Tibial nerve (tissue), 4 donors: ENCODE measurements around the gene PGC. TPM values are rescaled to one million over a fixed set of nuclear protein-coding genes. Genes with fewer than 3 reads are reported as not detected.

ENCODE experiments used
- DNase-seq, 2 donors: peaks; one replicate each; pipeline ENCODE4 v3.0.0-alpha.2; 2019; ENCODE audit warnings: low spot score in 2 of 2
- H3K27ac ChIP-seq, 4 donors: fragments of 200-600 bp; sonication (generic) in 3 of 4; one replicate each; pipeline ENCODE4 v1.5.1; 2017 to 2019; ENCODE audit warnings: mild to moderate bottlenecking in 1 of 4
- H3K27me3 ChIP-seq, 2 donors: fragments of 200-600 bp; sonication (generic) in 1 of 2; one replicate each; pipeline versions ENCODE4 v1.5.1 to v1.6.0; 2017 to 2019
- H3K36me3 ChIP-seq, 3 donors: fragments of 200-600 bp; sonication (generic); one replicate each; pipeline ENCODE4 v1.5.1; 2018 to 2019
- H3K4me1 ChIP-seq, 4 donors: fragments of 200-600 bp; sonication (generic) in 3 of 4; one replicate each; pipeline ENCODE4 v1.5.1; 2017 to 2019
- H3K4me3 ChIP-seq, 4 donors: fragments of 200-600 bp; sonication (generic) in 3 of 4; one replicate each; pipeline ENCODE4 v1.5.1; 2017 to 2019; ENCODE audit warnings: mild to moderate bottlenecking in 1 of 4, moderate library complexity in 1 of 4
- H3K9me3 ChIP-seq, 4 donors: fragments of 200-600 bp; sonication (generic) in 3 of 4; one replicate each; pipeline ENCODE4 v1.5.1; 2017 to 2019
- CTCF ChIP-seq, 5 experiments: fragments of 200-600 bp in 3 of 5; fragments of 450-650 bp in 2 of 5; sonication (generic) in 3 of 5; IDR thresholded peaks; one replicate each; pipeline ENCODE4 v1.5.1; 2016 to 2019; ENCODE audit warnings: antibody characterized with exemption in 5 of 5, mild to moderate bottlenecking in 3 of 5, moderate library complexity in 2 of 5
- EP300 ChIP-seq, 2 donors: sonication (generic); formaldehyde crosslinking; IDR thresholded peaks; one replicate each; pipeline ENCODE4 v1.6.1; 2017; ENCODE audit warnings: antibody characterized with exemption in 2 of 2, mild to moderate bottlenecking in 1 of 2
- POLR2A ChIP-seq, 2 donors: fragments of 450-650 bp; IDR thresholded peaks; one replicate each; pipeline ENCODE4 v1.6.1; 2017; ENCODE audit warnings: antibody characterized with exemption in 2 of 2, mild to moderate bottlenecking in 2 of 2, moderate library complexity in 2 of 2
- WGBS, 2 donors: methylation state at CpG; one replicate each; pipeline ENCODE4 v1.1.5; 2018; 5-methylcytosine and 5-hydroxymethylcytosine counted together
- total RNA-seq, 4 donors: library from RNA; depleted of rRNA; stranded (reverse); fragments of >200 nt; gene quantifications; one replicate each; pipeline ENCODE4 v1.1.0, GENCODE V29; 2016

PGC gene
- total RNA-seq, 4 donors from 2014 or later = not detected

GRCh38 chr6:41712651-41713103 lies 34.5 kb downstream of the PGC start:
- 29 to 62% methylated on average over 7 to 8 of the region's 10 CpGs for WGBS, 2 donors

GRCh38 chr6:41711323-41712038 lies 35.7 kb downstream of the PGC start:
- Histone ChIP-seq H3K27ac (peak overlapping the region; percentile 68 to 95 (median 80)), H3K27me3 (no peaks in the 10 kb centered on the region), H3K9me3 (no peaks in the 10 kb centered on the region), H3K4me3 (no peak overlapping the region), H3K36me3 (no peaks in the 10 kb centered on the region), H3K4me1 (peaks cover 0 to 81% (median 63%) of the 10 kb centered on the region in 4 donors)
- TF ChIP-seq POLR2A (IDR thresholded peaks at IDR 0.05) (no peak), CTCF (IDR thresholded peaks at IDR 0.05) (no peak), EP300 (IDR thresholded peaks at IDR 0.05) (no peak)
- DNase-seq = no peak
- WGBS, 2 donors = 79 to 83% methylated on average over 8 to 9 of the region's 9 CpGs

More at GRCh38 chr6:41712651-41713103, 34.5 kb downstream of the PGC start:
- TF ChIP-seq CTCF (IDR thresholded peaks at IDR 0.05) = peak in 1 of 5 experiments; percentile 38
- no peak for TF ChIP-seq POLR2A (IDR thresholded peaks at IDR 0.05)
- peak; percentile 36 to 60 for TF ChIP-seq EP300 (IDR thresholded peaks at IDR 0.05)
- Histone ChIP-seq H3K27me3 (no peaks in the 10 kb centered on the region), H3K36me3 (no peaks in the 10 kb centered on the region), H3K4me1 (peaks cover 0 to 81% (median 63%) of the 10 kb centered on the region in 4 donors), H3K27ac (peak overlapping the region; percentile 68 to 95 (median 80)), H3K4me3 (no peak overlapping the region), H3K9me3 (no peaks in the 10 kb centered on the region)
- peak in 1 of 2 donors; percentile 35 for DNase-seq

- DNase-seq = no peak
- Histone ChIP-seq H3K27ac (peak overlapping the region in 2 of 4 donors; percentile 91 to 92), H3K36me3 (no peaks in the 10 kb centered on the region), H3K27me3 (no peaks in the 10 kb centered on the region), H3K4me3 (no peak overlapping the region), H3K9me3 (no peaks in the 10 kb centered on the region), H3K4me1 (peaks cover 0 to 92% (median 78%) of the 10 kb centered on the region in 4 donors)
- 90 to 94% methylated on average over 2 of the region's 2 CpGs for WGBS, 2 donors
- TF ChIP-seq EP300 (IDR thresholded peaks at IDR 0.05) (no peak), CTCF (IDR thresholded peaks at IDR 0.05) (no peak), POLR2A (IDR thresholded peaks at IDR 0.05) (no peak)
These were observed 37.8 kb downstream of the PGC start for GRCh38 chr6:41709375-41709774.

GRCh38 chr6:41708856-41709255 lies 38.3 kb downstream of the PGC start:
- 85 to 89% methylated on average over 3 of the region's 3 CpGs for WGBS, 2 donors
- DNase-seq = no peak
- peaks cover 0 to 92% (median 79%) of the 10 kb centered on the region in 4 donors for H3K4me1 ChIP-seq
- H3K36me3 ChIP-seq = no peaks in the 10 kb centered on the region
- H3K27me3 ChIP-seq = no peaks in the 10 kb centered on the region
- H3K9me3 ChIP-seq = no peaks in the 10 kb centered on the region
- TF ChIP-seq POLR2A (IDR thresholded peaks at IDR 0.05) = no peak
- no peak for TF ChIP-seq CTCF (IDR thresholded peaks at IDR 0.05)
- no peak for TF ChIP-seq EP300 (IDR thresholded peaks at IDR 0.05)
- H3K27ac ChIP-seq = peak overlapping the region in 3 of 4 donors; percentile 13 to 92 (median 89)
- no peak overlapping the region for H3K4me3 ChIP-seq

GRCh38 chr6:41707565-41708200 lies 39.5 kb downstream of the PGC start:
- no peak for DNase-seq
- Histone ChIP-seq H3K36me3 (no peaks in the 10 kb centered on the region), H3K27me3 (no peaks in the 10 kb centered on the region), H3K9me3 (no peaks in the 10 kb centered on the region), H3K27ac (peak overlapping the region; percentile 45 to 92 (median 75)), H3K4me3 (no peak overlapping the region), H3K4me1 (peaks cover 0 to 92% (median 70%) of the 10 kb centered on the region in 4 donors)
- TF ChIP-seq EP300 (IDR thresholded peaks at IDR 0.05) (peak in 1 of 2 donors; percentile 33), POLR2A (IDR thresholded peaks at IDR 0.05) (no peak), CTCF (IDR thresholded peaks at IDR 0.05) (no peak)
- 76 to 78% methylated on average over 14 of the region's 14 CpGs for WGBS, 2 donors
